Measurements from ENCODE around the gene PTPRT.

DNA sequence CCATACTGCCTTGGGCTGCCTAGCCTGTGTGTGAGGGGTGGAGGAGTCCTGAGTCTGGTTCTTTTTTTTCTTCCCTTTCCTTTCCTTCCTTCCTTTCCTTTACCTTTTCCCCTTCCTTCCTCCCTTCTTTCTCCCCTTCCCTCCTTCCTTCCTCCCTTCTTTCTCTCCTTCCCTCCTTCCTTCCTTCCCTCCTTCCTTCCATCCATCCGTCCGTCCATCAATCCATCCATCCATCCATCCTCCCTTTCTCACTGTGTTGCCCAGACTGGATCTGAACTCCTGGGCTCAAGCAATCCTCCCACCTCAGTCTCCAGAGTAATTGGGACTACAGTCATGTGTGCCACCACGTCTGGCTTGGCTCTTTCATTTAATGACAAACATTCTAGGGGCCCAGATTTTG, 820.8 kb downstream of the PTPRT start:
- TF ChIP-seq, protein P1, sequence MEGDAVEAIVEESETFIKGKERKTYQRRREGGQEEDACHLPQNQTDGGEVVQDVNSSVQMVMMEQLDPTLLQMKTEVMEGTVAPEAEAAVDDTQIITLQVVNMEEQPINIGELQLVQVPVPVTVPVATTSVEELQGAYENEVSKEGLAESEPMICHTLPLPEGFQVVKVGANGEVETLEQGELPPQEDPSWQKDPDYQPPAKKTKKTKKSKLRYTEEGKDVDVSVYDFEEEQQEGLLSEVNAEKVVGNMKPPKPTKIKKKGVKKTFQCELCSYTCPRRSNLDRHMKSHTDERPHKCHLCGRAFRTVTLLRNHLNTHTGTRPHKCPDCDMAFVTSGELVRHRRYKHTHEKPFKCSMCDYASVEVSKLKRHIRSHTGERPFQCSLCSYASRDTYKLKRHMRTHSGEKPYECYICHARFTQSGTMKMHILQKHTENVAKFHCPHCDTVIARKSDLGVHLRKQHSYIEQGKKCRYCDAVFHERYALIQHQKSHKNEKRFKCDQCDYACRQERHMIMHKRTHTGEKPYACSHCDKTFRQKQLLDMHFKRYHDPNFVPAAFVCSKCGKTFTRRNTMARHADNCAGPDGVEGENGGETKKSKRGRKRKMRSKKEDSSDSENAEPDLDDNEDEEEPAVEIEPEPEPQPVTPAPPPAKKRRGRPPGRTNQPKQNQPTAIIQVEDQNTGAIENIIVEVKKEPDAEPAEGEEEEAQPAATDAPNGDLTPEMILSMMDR (IDR thresholded peaks at IDR 0.05): no peak
- TF ChIP-seq POLR2A (IDR thresholded peaks at IDR 0.05): no peak
